H9 (cell line): Measurements from ENCODE around the gene CLIC6. TPM values are rescaled to one million over a fixed set of nuclear protein-coding genes. Genes with fewer than 3 reads are reported as not detected.

Source experiments
- DNase-seq: peaks from one replicate; pipeline ENCODE4 v3.0.0-alpha.2; 2017
- H2AFZ ChIP-seq: one replicate; pipeline ENCODE4 v1.6.1; 2013; ENCODE audit warnings: mild to moderate bottlenecking, low read length, control low read depth, moderate library complexity
- H2AK5ac ChIP-seq: 2 replicates; pipeline ENCODE4 v1.6.1; 2013; ENCODE audit warnings: low read length, control low read depth, mixed read lengths; ENCODE audit not compliant: insufficient read length
- H2BK120ac ChIP-seq: one replicate; pipeline ENCODE4 v1.6.1; 2013; ENCODE audit warnings: low read depth, mild to moderate bottlenecking, low read length, control low read depth, inconsistent platforms; ENCODE audit not compliant: poor library complexity, severe bottlenecking
- H2BK12ac ChIP-seq: 2 replicates; pipeline ENCODE4 v1.6.1; 2013; ENCODE audit warnings: low read length, control low read depth, mixed read lengths, low read depth; ENCODE audit not compliant: insufficient read length
- H2BK15ac ChIP-seq: 2 replicates; pipeline ENCODE4 v1.6.1; 2013; ENCODE audit warnings: low read depth, low read length, control low read depth
- H2BK20ac ChIP-seq: one replicate; pipeline ENCODE4 v1.6.1; 2013; ENCODE audit warnings: low read depth, mild to moderate bottlenecking, low read length, control low read depth, inconsistent platforms; ENCODE audit not compliant: poor library complexity, severe bottlenecking
- H2BK5ac ChIP-seq: 2 replicates; pipeline ENCODE4 v1.6.1; 2013; ENCODE audit warnings: low read length, control low read depth, mixed read lengths; ENCODE audit not compliant: insufficient read length
- H3K14ac ChIP-seq: 2 replicates; pipeline ENCODE4 v1.6.1; 2013; ENCODE audit warnings: low read length, control low read depth; ENCODE audit not compliant: insufficient read depth
- H3K18ac ChIP-seq: 2 replicates; pipeline ENCODE4 v1.6.1; 2013; ENCODE audit warnings: low read depth, mild to moderate bottlenecking, mixed read lengths, low read length, control low read depth; ENCODE audit not compliant: insufficient read length
- H3K23ac ChIP-seq: 2 replicates; pipeline ENCODE4 v1.6.1; 2013; ENCODE audit warnings: low read length, control low read depth, mixed read lengths, low read depth; ENCODE audit not compliant: insufficient read length
- H3K23me2 ChIP-seq: 2 replicates; pipeline ENCODE4 v1.6.1; 2013; ENCODE audit warnings: low read depth, mild to moderate bottlenecking, mixed read lengths, low read length, control low read depth; ENCODE audit not compliant: insufficient read length, poor library complexity, severe bottlenecking
- H3K27ac ChIP-seq: 2 replicates; pipeline ENCODE4 v1.5.1; 2013; ENCODE audit warnings: low read length, control low read depth, mixed read lengths, low read depth; ENCODE audit not compliant: insufficient read length
- H3K27me3 ChIP-seq: 2 replicates; pipeline ENCODE4 v1.6.1; 2013; ENCODE audit warnings: low read length, control low read depth, inconsistent platforms; ENCODE audit not compliant: insufficient read depth
- H3K4ac ChIP-seq: 2 replicates; pipeline ENCODE4 v1.6.1; 2013; ENCODE audit warnings: low read depth, mild to moderate bottlenecking, control low read depth, inconsistent platforms, low read length, moderate library complexity
- H3K4me1 ChIP-seq: 2 replicates; pipeline ENCODE4 v1.6.1; 2013; ENCODE audit warnings: low read length, control low read depth, inconsistent platforms; ENCODE audit not compliant: insufficient read depth
- H3K4me2 ChIP-seq: 2 replicates; pipeline ENCODE4 v1.6.1; 2013; ENCODE audit warnings: low read length, control low read depth, mixed read lengths; ENCODE audit not compliant: insufficient read length, insufficient read depth
- H3K56ac ChIP-seq: 2 replicates; pipeline ENCODE4 v1.6.1; 2013; ENCODE audit warnings: low read depth, mild to moderate bottlenecking, mixed read lengths, low read length, control low read depth; ENCODE audit not compliant: insufficient read length
- H3K79me1 ChIP-seq: 2 replicates; pipeline ENCODE4 v1.6.1; 2013; ENCODE audit warnings: low read depth, mild to moderate bottlenecking, moderate library complexity, low read length, control low read depth, inconsistent platforms; ENCODE audit not compliant: insufficient read depth, poor library complexity, severe bottlenecking
- H3K79me2 ChIP-seq: 2 replicates; pipeline ENCODE4 v1.6.1; 2013; ENCODE audit warnings: low read length, control low read depth, inconsistent platforms; ENCODE audit not compliant: insufficient read depth
- H3K9ac ChIP-seq: 2 replicates; pipeline ENCODE4 v1.6.1; 2013; ENCODE audit warnings: low read length, control low read depth, mixed read lengths; ENCODE audit not compliant: insufficient read length; ENCODE audit errors: extremely low read depth
- H3K9me3 ChIP-seq: one replicate; pipeline ENCODE4 v1.6.1; 2013; ENCODE audit warnings: low read depth, low read length, inconsistent platforms; ENCODE audit not compliant: control insufficient read depth
- H3T11ph ChIP-seq: one replicate; pipeline ENCODE4 v1.6.1; 2013; ENCODE audit warnings: mild to moderate bottlenecking, low read length, control low read depth, inconsistent platforms
- H4K20me1 ChIP-seq: one replicate; pipeline ENCODE4 v1.6.1; 2013; ENCODE audit not compliant: control insufficient read depth, insufficient read length, insufficient read depth
- H4K5ac ChIP-seq: 2 replicates; pipeline ENCODE4 v1.6.1; 2013; ENCODE audit warnings: low read depth, mild to moderate bottlenecking, mixed read lengths, low read length, control low read depth; ENCODE audit not compliant: insufficient read length
- H4K8ac ChIP-seq: replicated peaks from 2 replicates; pipeline ENCODE4 v1.6.1; 2013; ENCODE audit warnings: low read length, control low read depth, mixed read lengths, low read depth; ENCODE audit not compliant: insufficient read length
- H4K91ac ChIP-seq: 2 replicates; pipeline ENCODE4 v1.6.1; 2013; ENCODE audit warnings: low read depth, mild to moderate bottlenecking, moderate library complexity, mixed read lengths, low read length, control low read depth; ENCODE audit not compliant: insufficient read length
- H3K27ac Mint-ChIP-seq, 3 experiments: 2 replicates in 2 of 3; 3 replicates in 1 of 3; pipeline ENCODE4 v1.8.0; 2020 to 2021; ENCODE audit warnings: mixed read lengths in 3 of 3, mild to moderate bottlenecking in 1 of 3, moderate library complexity in 1 of 3
- H3K27me3 Mint-ChIP-seq: 2 replicates; pipeline ENCODE4 v1.8.0; 2021; ENCODE audit warnings: low read depth, mild to moderate bottlenecking, moderate library complexity, mixed read lengths
- H3K36me3 Mint-ChIP-seq, 3 experiments: 2 replicates in 2 of 3; 3 replicates in 1 of 3; pipeline ENCODE4 v1.8.0; 2020 to 2021; ENCODE audit warnings: low read depth in 3 of 3, mixed read lengths in 3 of 3; ENCODE audit not compliant: insufficient read depth in 1 of 3
- H3K4me1 Mint-ChIP-seq, 2 experiments: 2 replicates each; pipeline ENCODE4 v1.8.0; 2020; ENCODE audit warnings: mixed read lengths in 2 of 2
- H3K4me3 Mint-ChIP-seq, 2 experiments: 2 replicates in 1 of 2; 3 replicates in 1 of 2; pipeline ENCODE4 v1.8.0; 2020 to 2021; ENCODE audit warnings: mild to moderate bottlenecking in 2 of 2, mixed read lengths in 2 of 2, moderate library complexity in 1 of 2
- H3K9me3 Mint-ChIP-seq, 2 experiments: 2 replicates in 1 of 2; 3 replicates in 1 of 2; pipeline ENCODE4 v1.8.0; 2020; ENCODE audit warnings: mild to moderate bottlenecking in 2 of 2, mixed read lengths in 2 of 2, moderate library complexity in 1 of 2
- WGBS: extraction: QIAGEN DNeasy Blood & Tissue Kit; methylation state at CpG from one replicate; pipeline ENCODE4 v1.1.7; 2013; ENCODE audit warnings: missing lambda C conversion rate, low lambda C conversion rate, mixed read lengths; ENCODE audit not compliant: insufficient read length; ENCODE audit errors: extremely low coverage; 5-methylcytosine and 5-hydroxymethylcytosine counted together
- total RNA-seq: library from RNA; stranded (reverse); gene quantifications from 2 replicates; pipeline ENCODE4 v1.2.1, GENCODE V29; 2021
- TF ChIP-seq, protein P1 (sequence below): fragments of 200-600 bp; sonication (generic); conservative IDR thresholded peaks from 3 replicates; pipeline ENCODE4 v1.8.0; 2021; ENCODE audit warnings: antibody characterized with exemption, mild to moderate bottlenecking

CLIC6 gene
- total RNA-seq, 1 experiment from 2014 or later, result 1.3 TPM

DNA sequence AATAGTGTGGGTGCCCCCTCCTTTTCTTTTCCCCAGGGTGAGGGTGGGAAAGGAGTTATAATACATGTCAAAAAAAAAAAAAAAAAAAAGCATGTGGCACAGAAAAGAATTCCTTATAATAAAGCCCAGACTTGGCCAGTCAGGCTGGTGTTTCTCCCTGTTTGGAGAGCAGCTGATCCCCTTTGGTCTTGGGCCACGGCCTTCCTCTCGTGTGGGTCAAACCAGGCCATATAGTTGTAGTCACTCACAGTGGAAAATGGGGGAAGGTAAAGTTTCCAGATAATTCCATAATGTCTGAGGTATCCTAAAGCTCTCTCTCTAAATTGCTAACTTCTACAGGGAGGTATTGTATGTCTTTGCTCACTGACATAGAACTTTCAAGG, 22.0 kb downstream of the CLIC6 start:
- Histone ChIP-seq H3K56ac (no peak overlapping the region), H4K5ac (no peak overlapping the region), H2AFZ (no peak overlapping the region), H3K23ac (no peak overlapping the region), H3T11ph (no peak overlapping the region), H3K79me2 (no peaks in the 10 kb centered on the region), H3K18ac (no peak overlapping the region), H3K79me1 (no peaks in the 10 kb centered on the region), H2BK20ac (no peak overlapping the region), H3K27ac (no peak overlapping the region), H3K4me2 (no peak overlapping the region), H4K20me1 (no peaks in the 10 kb centered on the region), H4K91ac (no peak overlapping the region), H2BK5ac (no peak overlapping the region), H2BK15ac (no peak overlapping the region), H2BK120ac (no peak overlapping the region), H3K27me3 (no peaks in the 10 kb centered on the region), H2AK5ac (no peak overlapping the region), H3K14ac (no peak overlapping the region), H3K4ac (no peak overlapping the region), H4K8ac (no peak overlapping the region), H3K9ac (no peak overlapping the region), H2BK12ac (no peak overlapping the region), H3K9me3 (no peaks in the 10 kb centered on the region), H3K23me2 (no peaks in the 10 kb centered on the region), H3K4me1 (peaks cover 4% of the 10 kb centered on the region; the same call in 1 of the 2 replicates)
- no peaks in the 10 kb centered on the region; the same call in 1 of the 2 replicates for H3K27me3 Mint-ChIP-seq
- H3K36me3 Mint-ChIP-seq, result peaks cover 0 to 8% (median 2%) of the 10 kb centered on the region in 3 experiments; a peak in 4 of 7 replicates
- no peak overlapping the region; a peak in 1 of 7 replicates for H3K27ac Mint-ChIP-seq
- H3K4me3 Mint-ChIP-seq, result no peak overlapping the region
- H3K4me1 Mint-ChIP-seq, result peaks cover 18 to 19% of the 10 kb centered on the region in 2 experiments
- TF ChIP-seq, protein P1, sequence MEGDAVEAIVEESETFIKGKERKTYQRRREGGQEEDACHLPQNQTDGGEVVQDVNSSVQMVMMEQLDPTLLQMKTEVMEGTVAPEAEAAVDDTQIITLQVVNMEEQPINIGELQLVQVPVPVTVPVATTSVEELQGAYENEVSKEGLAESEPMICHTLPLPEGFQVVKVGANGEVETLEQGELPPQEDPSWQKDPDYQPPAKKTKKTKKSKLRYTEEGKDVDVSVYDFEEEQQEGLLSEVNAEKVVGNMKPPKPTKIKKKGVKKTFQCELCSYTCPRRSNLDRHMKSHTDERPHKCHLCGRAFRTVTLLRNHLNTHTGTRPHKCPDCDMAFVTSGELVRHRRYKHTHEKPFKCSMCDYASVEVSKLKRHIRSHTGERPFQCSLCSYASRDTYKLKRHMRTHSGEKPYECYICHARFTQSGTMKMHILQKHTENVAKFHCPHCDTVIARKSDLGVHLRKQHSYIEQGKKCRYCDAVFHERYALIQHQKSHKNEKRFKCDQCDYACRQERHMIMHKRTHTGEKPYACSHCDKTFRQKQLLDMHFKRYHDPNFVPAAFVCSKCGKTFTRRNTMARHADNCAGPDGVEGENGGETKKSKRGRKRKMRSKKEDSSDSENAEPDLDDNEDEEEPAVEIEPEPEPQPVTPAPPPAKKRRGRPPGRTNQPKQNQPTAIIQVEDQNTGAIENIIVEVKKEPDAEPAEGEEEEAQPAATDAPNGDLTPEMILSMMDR, result no peak
- peaks cover 12 to 13% of the 10 kb centered on the region in 2 experiments for H3K9me3 Mint-ChIP-seq
- no CpG with 5 or more reads among the region's 2 CpGs for WGBS
- no peak for DNase-seq
